Measurements from ENCODE around the gene SEMA3E.
"Not testable (repeated sequence)": the region's sequence is repeated elsewhere in the genome, so short reads cannot be mapped to it uniquely, and the experiment has no call there.

SEMA3E gene

GRCh38 chr7:83486957-83487356 lies 162.0 kb downstream of the SEMA3E start:
- no peak for DNase-seq (ENCODE audit: low spot score)

DNA sequence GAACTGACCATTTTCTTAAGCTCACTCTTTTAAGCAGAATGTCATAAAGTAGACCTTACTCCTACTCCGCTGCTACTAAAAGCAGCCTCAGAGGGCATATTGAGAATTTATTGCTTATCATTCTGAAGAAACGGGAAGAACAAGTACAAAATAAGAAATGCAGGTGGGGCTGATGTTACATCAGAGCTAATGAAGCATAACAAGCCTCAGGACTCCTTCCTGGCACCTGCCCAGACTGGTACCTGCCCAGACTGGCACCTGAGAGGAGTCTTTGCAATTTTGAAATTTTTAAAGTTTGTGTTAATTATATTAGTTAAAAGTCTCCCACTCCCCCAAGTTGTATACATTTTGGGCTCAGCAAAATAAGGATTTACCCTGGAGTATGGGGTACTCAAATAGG lies 162.4 kb downstream of the SEMA3E start:
- DNase-seq (ENCODE audit: low spot score): no peak

- DNase-seq (ENCODE audit: low spot score): no peak
Measured at GRCh38 chr7:83484826-83485225, 164.1 kb downstream of the SEMA3E start.

- DNase-seq (ENCODE audit: low spot score): no peak
Measured at GRCh38 chr7:83484266-83484665, 164.7 kb downstream of the SEMA3E start.

DNA sequence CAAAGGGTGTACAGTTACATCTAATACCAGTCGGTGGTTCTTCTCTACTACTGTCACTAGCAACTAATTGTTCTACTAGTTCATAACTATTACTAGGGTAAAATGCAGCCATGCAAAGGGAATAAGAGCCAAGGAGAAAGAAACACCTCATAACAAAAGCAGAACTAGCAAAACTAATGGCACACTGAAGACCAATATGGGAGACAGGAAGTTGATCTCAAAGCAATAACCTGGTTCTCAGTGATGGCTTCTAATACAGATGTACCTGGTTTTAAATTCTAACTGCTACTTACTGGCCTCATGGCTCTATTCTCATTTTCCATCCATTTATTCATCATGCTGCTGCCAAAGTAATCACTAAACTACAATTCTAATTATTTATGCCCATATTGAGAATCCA lies 170.3 kb downstream of the SEMA3E start:
- no peak for DNase-seq (ENCODE audit: low spot score)

DNA sequence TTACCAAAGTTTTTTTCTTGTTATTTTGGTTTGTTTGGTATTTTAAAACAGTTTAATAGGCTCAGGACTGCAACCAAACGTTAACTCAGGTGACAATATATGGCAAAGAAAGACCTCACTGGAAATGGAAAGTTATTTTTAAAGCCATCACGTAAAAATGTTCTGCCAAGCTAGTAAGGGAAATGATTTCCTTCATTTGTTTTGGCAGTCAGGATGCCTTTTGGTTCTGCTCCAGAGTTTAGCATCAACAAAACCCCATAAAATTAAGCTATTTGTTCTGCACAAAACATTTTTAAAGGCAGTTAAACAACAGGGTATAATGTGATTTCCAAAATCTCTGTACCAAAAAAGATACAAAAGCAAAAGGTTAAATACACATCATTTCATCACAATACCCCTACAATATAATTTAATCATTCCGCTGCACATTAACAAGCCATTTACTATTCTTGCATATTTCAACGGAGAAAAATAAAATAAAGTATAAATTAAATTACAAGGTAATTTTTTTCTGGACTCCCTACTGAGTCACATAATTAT lies 172.4 kb downstream of the SEMA3E start:
- no peak for DNase-seq (ENCODE audit: low spot score)

- no peak for DNase-seq (ENCODE audit: low spot score)
Measured at GRCh38 chr7:83475420-83475819, 173.5 kb downstream of the SEMA3E start.

GRCh38 chr7:83472376-83472775 lies 176.6 kb downstream of the SEMA3E start:
- DNase-seq (ENCODE audit: low spot score): no peak

DNA sequence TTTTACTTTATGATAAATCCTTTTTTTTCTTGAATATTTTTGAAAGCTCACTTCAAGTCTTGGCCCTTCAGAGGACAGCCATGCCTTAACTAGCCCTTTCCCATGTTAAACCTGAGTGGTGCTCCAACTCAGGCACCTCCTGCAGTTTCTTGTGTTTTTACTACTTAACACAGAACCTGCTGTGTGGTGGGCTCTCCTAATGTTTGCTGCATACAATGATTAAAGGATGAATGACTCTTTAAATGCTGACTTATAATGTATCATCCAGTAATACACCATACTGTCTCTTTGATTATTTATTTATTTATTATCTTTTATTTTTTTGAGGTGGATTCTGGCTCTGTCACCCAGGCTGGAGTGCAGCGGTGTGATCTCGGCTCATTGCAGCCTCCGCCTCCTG lies 179.4 kb downstream of the SEMA3E start:
- DNase-seq (ENCODE audit: low spot score): no peak

GRCh38 chr7:83469076-83469475 lies 179.9 kb downstream of the SEMA3E start:
- DNase-seq (ENCODE audit: low spot score): no peak

GRCh38 chr7:83468251-83468739 lies 180.6 kb downstream of the SEMA3E start:
- no peak for DNase-seq (ENCODE audit: low spot score)

GRCh38 chr7:83467493-83467892 lies 181.4 kb downstream of the SEMA3E start:
- DNase-seq (ENCODE audit: low spot score): no peak

- DNase-seq (ENCODE audit: low spot score): no peak
Measured at GRCh38 chr7:83466956-83467355, 182.0 kb downstream of the SEMA3E start.

- no peak for DNase-seq (ENCODE audit: low spot score)
Measured at GRCh38 chr7:83466187-83466923, 182.6 kb downstream of the SEMA3E start.

GRCh38 chr7:83465643-83466042 lies 183.3 kb downstream of the SEMA3E start:
- DNase-seq (ENCODE audit: low spot score): no peak

DNA sequence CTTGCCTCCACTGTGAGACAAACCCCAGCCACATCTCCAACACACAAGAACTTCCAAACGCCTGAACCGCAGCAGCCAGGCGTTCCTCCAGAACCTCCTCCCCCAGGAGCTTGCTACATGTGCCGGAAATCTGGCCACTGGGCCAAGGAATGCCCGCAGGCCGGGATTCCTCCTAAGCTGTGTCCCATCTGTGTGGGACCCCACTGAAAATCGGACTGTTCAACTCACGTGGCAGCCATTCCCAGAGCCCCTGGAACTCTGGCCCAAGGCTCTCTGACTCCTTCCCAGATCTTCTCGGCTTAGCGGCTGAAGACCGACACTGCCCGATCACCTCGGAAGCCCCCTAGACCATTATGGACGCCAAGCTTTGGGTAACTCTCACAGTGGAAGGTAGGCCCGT lies 187.1 kb downstream of the SEMA3E start:
- not testable (repeated sequence) for DNase-seq (ENCODE audit: low spot score)

GRCh38 chr7:83459930-83460653 lies 188.8 kb downstream of the SEMA3E start:
- not testable (repeated sequence) for DNase-seq (ENCODE audit: low spot score)

GRCh38 chr7:83459101-83459929 lies 189.6 kb downstream of the SEMA3E start:
- not testable (repeated sequence) for DNase-seq (ENCODE audit: low spot score)

- no peak for DNase-seq (ENCODE audit: low spot score)
Measured at GRCh38 chr7:83457022-83457892, 191.7 kb downstream of the SEMA3E start.

- no peak for DNase-seq (ENCODE audit: low spot score)
Measured at GRCh38 chr7:83456413-83456812, 192.5 kb downstream of the SEMA3E start.

GRCh38 chr7:83455612-83456011 lies 193.3 kb downstream of the SEMA3E start:
- DNase-seq (ENCODE audit: low spot score): no peak
